ENCODE data around the gene PUSL1. TPM values are rescaled to one million over a fixed set of nuclear protein-coding genes. Genes with fewer than 3 reads are reported as not detected.

PUSL1 gene
- total RNA-seq, 1 experiment from 2014 or later, result 38.0 TPM

- no peaks in the 10 kb centered on the region for H3K79me1 ChIP-seq (ENCODE audit: insufficient read depth, low read depth, low read length, poor library complexity, severe bottlenecking)
- no peak overlapping the region for H4K91ac ChIP-seq (ENCODE audit: insufficient read length, low read depth, low read length)
- H2BK20ac ChIP-seq (ENCODE audit: low read depth, low read length, poor library complexity, severe bottlenecking), result no peak overlapping the region
- H3T11ph ChIP-seq (ENCODE audit: low read length), result no peak overlapping the region
- no peak overlapping the region for H4K5ac ChIP-seq (ENCODE audit: insufficient read length, low read depth, low read length)
- H3K56ac ChIP-seq (ENCODE audit: insufficient read length, low read depth, low read length), result no peak overlapping the region
- H3K23ac ChIP-seq (ENCODE audit: insufficient read length, low read depth, low read length), result no peak overlapping the region
- TF ChIP-seq, protein P1, sequence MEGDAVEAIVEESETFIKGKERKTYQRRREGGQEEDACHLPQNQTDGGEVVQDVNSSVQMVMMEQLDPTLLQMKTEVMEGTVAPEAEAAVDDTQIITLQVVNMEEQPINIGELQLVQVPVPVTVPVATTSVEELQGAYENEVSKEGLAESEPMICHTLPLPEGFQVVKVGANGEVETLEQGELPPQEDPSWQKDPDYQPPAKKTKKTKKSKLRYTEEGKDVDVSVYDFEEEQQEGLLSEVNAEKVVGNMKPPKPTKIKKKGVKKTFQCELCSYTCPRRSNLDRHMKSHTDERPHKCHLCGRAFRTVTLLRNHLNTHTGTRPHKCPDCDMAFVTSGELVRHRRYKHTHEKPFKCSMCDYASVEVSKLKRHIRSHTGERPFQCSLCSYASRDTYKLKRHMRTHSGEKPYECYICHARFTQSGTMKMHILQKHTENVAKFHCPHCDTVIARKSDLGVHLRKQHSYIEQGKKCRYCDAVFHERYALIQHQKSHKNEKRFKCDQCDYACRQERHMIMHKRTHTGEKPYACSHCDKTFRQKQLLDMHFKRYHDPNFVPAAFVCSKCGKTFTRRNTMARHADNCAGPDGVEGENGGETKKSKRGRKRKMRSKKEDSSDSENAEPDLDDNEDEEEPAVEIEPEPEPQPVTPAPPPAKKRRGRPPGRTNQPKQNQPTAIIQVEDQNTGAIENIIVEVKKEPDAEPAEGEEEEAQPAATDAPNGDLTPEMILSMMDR (conservative IDR thresholded peaks at IDR 0.05), result no peak
- no peak overlapping the region for H3K9ac ChIP-seq (ENCODE audit: extremely low read depth, insufficient read length, low read length)
- Mint-ChIP-seq H3K4me3 (no peak overlapping the region), H3K9me3 (no peaks in the 10 kb centered on the region), H3K4me1 (peaks cover 0 to 7% of the 10 kb centered on the region in 2 experiments; a peak in 2 of 4 replicates), H3K36me3 (ENCODE audit: insufficient read depth in 1 of 3, low read depth in 3 of 3) (no peaks in the 10 kb centered on the region; a peak in 1 of 7 replicates), H3K27ac (no peak overlapping the region), H3K27me3 (ENCODE audit: low read depth) (no peaks in the 10 kb centered on the region; the same call in 1 of the 2 replicates)
- H3K23me2 ChIP-seq (ENCODE audit: insufficient read length, low read depth, low read length, poor library complexity, severe bottlenecking), result peaks cover 4% of the 10 kb centered on the region
- no peaks in the 10 kb centered on the region for H3K27me3 ChIP-seq (ENCODE audit: insufficient read depth, low read length)
- no peaks in the 10 kb centered on the region for H4K20me1 ChIP-seq (ENCODE audit: control insufficient read depth, insufficient read depth, insufficient read length)
- H3K9me3 ChIP-seq (ENCODE audit: control insufficient read depth, low read depth, low read length), result no peaks in the 10 kb centered on the region
- H3K27ac ChIP-seq (ENCODE audit: insufficient read length, low read depth, low read length), result no peak overlapping the region
- no peak overlapping the region for H2BK12ac ChIP-seq (ENCODE audit: insufficient read length, low read depth, low read length)
- H2BK15ac ChIP-seq (ENCODE audit: low read depth, low read length), result no peak overlapping the region
- WGBS (ENCODE audit: extremely low coverage, insufficient read length, low lambda C conversion rate), result no CpG with 5 or more reads among the region's 62 CpGs
- H2BK120ac ChIP-seq (ENCODE audit: low read depth, low read length, poor library complexity, severe bottlenecking), result no peak overlapping the region
- H2AFZ ChIP-seq (ENCODE audit: low read length), result no peak overlapping the region
- no peak overlapping the region for H2AK5ac ChIP-seq (ENCODE audit: insufficient read length, low read length)
- no peak overlapping the region for H3K14ac ChIP-seq (ENCODE audit: insufficient read depth, low read length)
- DNase-seq, result no peak
- no peak overlapping the region for H4K8ac ChIP-seq (replicated peaks; ENCODE audit: insufficient read length, low read depth, low read length)
- no peaks in the 10 kb centered on the region for H3K79me2 ChIP-seq (ENCODE audit: insufficient read depth, low read length)
- no peak overlapping the region for H3K4me2 ChIP-seq (ENCODE audit: insufficient read depth, insufficient read length, low read length)
- H2BK5ac ChIP-seq (ENCODE audit: insufficient read length, low read length), result no peak overlapping the region
- no peak overlapping the region for H3K18ac ChIP-seq (ENCODE audit: insufficient read length, low read depth, low read length)
- no peak overlapping the region for H3K4ac ChIP-seq (ENCODE audit: low read depth, low read length)
- H3K4me1 ChIP-seq (ENCODE audit: insufficient read depth, low read length), result no peaks in the 10 kb centered on the region
Observed at GRCh38 chr1:1296070-1297061, 12.0 kb upstream of the PUSL1 start.

All from H9 (cell line).